HCT116 (cell line): ENCODE results near the gene GPR17. TPM values are rescaled to one million over a fixed set of nuclear protein-coding genes. Genes with fewer than 3 reads are reported as not detected.

Experiments
- ATAC-seq: fragments of 200-7000 bp; cut with Tn5 transposase; 2 replicates; pipeline ENCODE4 v1.9.1; 2020; ENCODE audit warnings: mild to moderate bottlenecking, moderate library complexity
- BruUV-seq: library from RNA; stranded (reverse); fragments of 400-500 nt; replicated peaks from 2 replicates; lab custom pipeline; 2021; lab: Mats Ljungman, UMichigan
- CTCF ChIA-PET: fragments of 300-600 bp; sonication (Branson Sonifier 250); formaldehyde crosslinking; loops from one replicate; lab custom pipeline; 2021; ENCODE audit warnings: antibody characterized with exemption; lab: Charles Lee
- POLR2A ChIA-PET: fragments of 300-600, 350-600 bp; sonication (Branson Sonifier 250); formaldehyde crosslinking; loops from one replicate; lab custom pipeline; 2021; ENCODE audit warnings: antibody characterized with exemption; lab: Charles Lee
- RAD21 ChIA-PET, 2 experiments: fragments of 300-600 bp; sonication (Branson Sonifier 250); formaldehyde crosslinking; loops; one replicate each; lab custom pipeline; 2023; ENCODE audit warnings: low total read pairs in 2 of 2; ENCODE audit not compliant: uncharacterized antibody in 2 of 2, unreplicated experiment in 2 of 2, low non-redundant PET in 1 of 2; lab: Charles Lee
- DNase-seq: peaks from one replicate; pipeline ENCODE4 v3.0.0-alpha.2; 2010; ENCODE audit warnings: low read depth, low spot score
- H2AFZ ChIP-seq: fragments of 200-600 bp; shearing (Covaris generic), sonication (generic); 2 replicates; pipeline ENCODE4 v1.6.1; 2017; ENCODE audit warnings: low read depth, mixed run types, mixed read lengths, antibody characterized with exemption, low read length; ENCODE audit not compliant: poor library complexity, severe bottlenecking
- H3K27ac ChIP-seq: 2 replicates; pipeline ENCODE4 v1.5.1; 2012; ENCODE audit warnings: low read depth, low read length
- H3K27me3 ChIP-seq: fragments of 200-600 bp; sonication (generic); 2 replicates; pipeline ENCODE4 v1.6.1; 2016; ENCODE audit warnings: mixed run types, low read length, mixed read lengths; ENCODE audit not compliant: insufficient read depth
- H3K36me3 ChIP-seq, 2 experiments: fragments of 200-500 bp in 1 of 2; fragments of 200-600 bp in 1 of 2; sonication (Bioruptor generic) in 1 of 2; sonication (generic) in 1 of 2; 2 replicates each; pipeline versions ENCODE4 v1.5.1 to v1.6.1; 2014 to 2016; ENCODE audit warnings: low read length in 2 of 2, inconsistent platforms in 1 of 2, mixed read lengths in 1 of 2, mixed run types in 1 of 2; ENCODE audit not compliant: insufficient read depth in 2 of 2, control insufficient read depth in 1 of 2
- H3K4me1 ChIP-seq, 2 experiments: fragments of 200-600 bp in 1 of 2; sonication (generic) in 1 of 2; 2 replicates each; pipeline versions ENCODE4 v1.5.1 to v1.6.1; 2012 to 2017; ENCODE audit warnings: low read length in 2 of 2, inconsistent platforms in 1 of 2, mild to moderate bottlenecking in 1 of 2, mixed read lengths in 1 of 2, mixed run types in 1 of 2, moderate library complexity in 1 of 2; ENCODE audit not compliant: insufficient read depth in 2 of 2, control insufficient read depth in 1 of 2
- H3K4me2 ChIP-seq: fragments of 200-600 bp; sonication (generic); 2 replicates; pipeline ENCODE4 v1.6.1; 2017; ENCODE audit warnings: mixed run types, low read length, mixed read lengths
- H3K4me3 ChIP-seq, 2 experiments: fragments of 200-600 bp in 1 of 2; sonication (generic) in 1 of 2; replicated peaks in 1 of 2; 2 replicates each; pipeline ENCODE4 v1.5.1; 2011 to 2016; ENCODE audit warnings: low read length in 2 of 2, control low read depth in 1 of 2, low read depth in 1 of 2, mild to moderate bottlenecking in 1 of 2, mixed read lengths in 1 of 2, mixed run types in 1 of 2
- H3K79me2 ChIP-seq: fragments of 200-600 bp; sonication (generic); 2 replicates; pipeline ENCODE4 v1.6.1; 2017; ENCODE audit warnings: mild to moderate bottlenecking, mixed run types, low read length, moderate library complexity, mixed read lengths; ENCODE audit not compliant: insufficient read depth
- H3K9ac ChIP-seq: fragments of 200-600 bp; sonication (generic); 2 replicates; pipeline ENCODE4 v1.6.1; 2016; ENCODE audit warnings: low read length, mixed read lengths
- H3K9me2 ChIP-seq: fragments of 200-600 bp; sonication (generic), shearing (Covaris generic); 2 replicates; pipeline ENCODE4 v1.6.1; 2017; ENCODE audit warnings: mixed run types, mild to moderate bottlenecking, moderate library complexity; ENCODE audit not compliant: insufficient read depth
- H3K9me3 ChIP-seq, 2 experiments: fragments of 200-500 bp in 1 of 2; fragments of 200-600 bp in 1 of 2; sonication (Bioruptor generic) in 1 of 2; sonication (generic) in 1 of 2; 2 replicates each; pipeline ENCODE4 v1.6.1; 2014 to 2017; ENCODE audit warnings: low read length in 2 of 2, mixed read lengths in 2 of 2, inconsistent platforms in 1 of 2, low read depth in 1 of 2, mild to moderate bottlenecking in 1 of 2, mixed run types in 1 of 2, moderate library complexity in 1 of 2; ENCODE audit not compliant: control insufficient read depth in 1 of 2, insufficient read depth in 1 of 2
- H4K20me1 ChIP-seq: fragments of 200-600 bp; sonication (generic), shearing (Covaris generic); 2 replicates; pipeline ENCODE4 v1.6.1; 2017; ENCODE audit warnings: mixed run types, mild to moderate bottlenecking, moderate library complexity; ENCODE audit not compliant: insufficient read depth
- CBX3 ChIP-seq: IDR thresholded peaks from 2 replicates; pipeline ENCODE4 v1.6.1; 2012; ENCODE audit warnings: low read depth
- CEBPB ChIP-seq: IDR thresholded peaks from 2 replicates; pipeline ENCODE4 v1.6.1; 2012; ENCODE audit warnings: low read depth
- CTCF ChIP-seq, 3 experiments: fragments of 200-600 bp in 1 of 3; sonication (generic) in 1 of 3; IDR thresholded peaks in 2 of 3; conservative IDR thresholded peaks in 1 of 3; 2 replicates each; pipeline ENCODE4 v1.5.1; 2012 to 2017; ENCODE audit warnings: low read depth in 2 of 3, low read length in 2 of 3, antibody characterized with exemption in 1 of 3, borderline replicate concordance in 1 of 3, control low read depth in 1 of 3, mild to moderate bottlenecking in 1 of 3, mixed read lengths in 1 of 3, mixed run types in 1 of 3, moderate library complexity in 1 of 3; ENCODE audit not compliant: insufficient read depth in 1 of 3
- EZH2 ChIP-seq: fragments of 200-600 bp; sonication (generic); IDR thresholded peaks from 2 replicates; pipeline ENCODE4 v1.6.1; 2017; ENCODE audit warnings: antibody characterized with exemption, mixed run types
- JUND ChIP-seq: IDR thresholded peaks from 2 replicates; pipeline ENCODE4 v1.6.1; 2012
- POLR2A ChIP-seq: IDR thresholded peaks from 2 replicates; pipeline ENCODE4 v1.7.0; 2011; ENCODE audit warnings: borderline replicate concordance; ENCODE audit not compliant: insufficient read depth, insufficient read length; ENCODE audit errors: extremely low read depth
- RAD21 ChIP-seq: IDR thresholded peaks from 2 replicates; pipeline ENCODE4 v1.6.1; 2012; ENCODE audit warnings: low read depth, mild to moderate bottlenecking
- SIN3A ChIP-seq: IDR thresholded peaks from 2 replicates; pipeline ENCODE4 v1.6.1; 2012; ENCODE audit warnings: low read depth
- SRF ChIP-seq: IDR thresholded peaks from 2 replicates; pipeline ENCODE4 v1.6.1; 2012; ENCODE audit warnings: low read depth
- TCF7L2 ChIP-seq: IDR thresholded peaks from 2 replicates; pipeline ENCODE4 v1.7.0; 2011; ENCODE audit warnings: borderline replicate concordance, inconsistent platforms; ENCODE audit not compliant: insufficient read depth, insufficient read length; ENCODE audit errors: extremely low read depth
- YY1 ChIP-seq: IDR thresholded peaks from 2 replicates; pipeline ENCODE4 v1.6.1; 2011; ENCODE audit warnings: low read length, low read depth, moderate library complexity, mild to moderate bottlenecking; ENCODE audit not compliant: insufficient replicate concordance; ENCODE audit errors: extremely low read depth
- ZFX ChIP-seq: fragments of 450-650 bp; IDR thresholded peaks from 2 replicates; pipeline ENCODE4 v1.6.1; 2017
- intact Hi-C: fragments of 100-400 bp; cut with micrococcal nuclease; formaldehyde crosslinking; loops from 2 replicates; pipeline ENCODE4 v1.10.0; 2022
- total RNA-seq: library from RNA; stranded (reverse); gene quantifications from one replicate; pipeline ENCODE4 v1.2.1, GENCODE V29; 2021; ENCODE audit not compliant: unreplicated experiment

GPR17 gene
- total RNA-seq, 1 experiment from 2014 or later, result not detected

- H3K4me2 ChIP-seq, result no peak overlapping the region
- intact Hi-C loops, result no loop called here
- H3K4me1 ChIP-seq, result peaks cover 13 to 59% of the 10 kb centered on the region in 2 experiments
- H4K20me1 ChIP-seq, result no peaks in the 10 kb centered on the region
- no peak overlapping the region for H3K27ac ChIP-seq
- DNase-seq, result no peak
- no peak overlapping the region for H3K4me3 ChIP-seq
- TF ChIP-seq RAD21, result no peak
- TF ChIP-seq YY1, result no peak
- no peak for TF ChIP-seq CTCF (IDR thresholded peaks at IDR 0.05 in 2 of 3, conservative IDR thresholded peaks at IDR 0.05 in 1 of 3; ENCODE audit: borderline replicate concordance in 1 of 3, insufficient read depth in 1 of 3, low read depth in 2 of 3, low read length in 2 of 3)
- TF ChIP-seq POLR2A, result no peak
- TF ChIP-seq EZH2, result no peak
- TF ChIP-seq SRF, result no peak
- no peak for TF ChIP-seq JUND
- TF ChIP-seq ZFX, result no peak
- TF ChIP-seq CBX3, result no peak
- no peak for TF ChIP-seq SIN3A
- no peak for TF ChIP-seq TCF7L2
- no peak for TF ChIP-seq CEBPB
- ChIA-PET POLR2A (no interaction called here), CTCF (no interaction called here), RAD21 (no interaction called here)
- H3K79me2 ChIP-seq, result peaks cover 13% of the 10 kb centered on the region
- no TSS peak for BruUV-seq
- no peaks in the 10 kb centered on the region for H3K27me3 ChIP-seq
- no peak for ATAC-seq
- no peak overlapping the region for H2AFZ ChIP-seq
- no peaks in the 10 kb centered on the region for H3K9me3 ChIP-seq
- H3K9ac ChIP-seq, result no peak overlapping the region
- no peaks in the 10 kb centered on the region for H3K9me2 ChIP-seq
- H3K36me3 ChIP-seq, result 0 out of 4 replicates have a peak, but pooled peaks cover 0 to 6% of the 10 kb centered on the region in 2 experiments
Observed at GRCh38 chr2:127698553-127699355, 52.8 kb downstream of the GPR17 start.
